ENCODE results near the gene SUGCT. TPM values are rescaled to one million over a fixed set of nuclear protein-coding genes. Genes with fewer than 3 reads are reported as not detected.
"Not testable (repeated sequence)": the region's sequence is repeated elsewhere in the genome, so short reads cannot be mapped to it uniquely, and the experiment has no call there.

SUGCT gene
- total RNA-seq, 1 experiment from 2014 or later = 15.3 TPM

DNA sequence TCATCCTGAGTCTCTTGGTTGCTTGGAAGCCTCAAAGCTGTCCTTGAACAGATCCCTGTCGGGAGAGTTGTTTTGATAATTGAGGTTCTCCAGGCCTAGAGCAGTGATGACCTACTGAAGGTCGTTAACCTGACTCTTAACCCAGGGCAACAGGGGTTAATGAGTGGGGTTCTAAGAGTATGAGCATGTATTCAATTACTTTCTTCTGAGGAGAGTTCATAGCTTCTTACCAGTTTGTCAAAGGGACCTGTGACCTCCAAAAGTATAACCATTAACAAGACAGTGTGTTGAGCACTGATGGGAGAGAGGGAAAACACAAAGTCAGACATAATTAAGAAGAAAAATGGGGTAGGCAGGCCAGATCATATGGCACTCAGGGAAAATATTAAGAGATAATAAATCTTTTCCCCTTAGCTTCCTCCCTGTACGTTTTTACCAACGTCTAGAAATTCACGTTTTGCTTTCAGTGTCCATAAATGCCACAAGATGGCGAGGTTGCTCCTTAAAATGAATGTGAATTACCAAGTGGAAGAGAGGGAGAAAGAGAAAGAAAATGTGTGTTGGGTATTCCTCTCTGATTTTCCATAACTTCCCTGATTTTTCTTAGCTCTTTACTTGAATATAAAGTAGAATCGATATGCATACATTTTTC, 97.6 kb downstream of the SUGCT start:
- DNase-seq (ENCODE audit: low spot score) = peak; percentile 55
- in situ Hi-C loops (cut with HindIII; ENCODE audit: low sequenced_read_pairs) = no loop called here

- no peak for DNase-seq (ENCODE audit: low spot score)
- in situ Hi-C loops (cut with HindIII; ENCODE audit: low sequenced_read_pairs) = no loop called here
Observed at GRCh38 chr7:40234046-40234445, 99.2 kb downstream of the SUGCT start.

GRCh38 chr7:40234666-40235065, 99.9 kb downstream of the SUGCT start:
- in situ Hi-C loops (cut with HindIII; ENCODE audit: low sequenced_read_pairs) = no loop called here
- DNase-seq (ENCODE audit: low spot score) = no peak

DNA sequence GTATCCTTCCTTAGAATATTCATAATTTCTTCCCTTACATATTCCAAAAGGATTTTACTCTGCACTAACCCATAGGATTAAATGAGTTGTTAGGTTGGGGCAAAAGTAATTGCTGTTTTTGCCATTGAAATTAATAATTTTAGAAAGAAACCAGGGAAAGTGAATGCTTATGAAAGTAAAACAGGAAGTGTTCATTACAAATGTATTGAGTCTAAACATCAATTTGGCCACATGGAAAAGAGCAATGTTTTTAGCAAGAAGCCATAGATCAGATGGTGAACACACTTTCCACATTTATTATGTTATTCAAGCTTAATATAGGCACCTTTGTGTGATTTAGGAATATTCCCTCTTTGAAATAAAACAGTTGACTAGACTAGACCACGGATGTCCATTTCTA, 102.9 kb downstream of the SUGCT start:
- DNase-seq (ENCODE audit: low spot score) = no peak
- in situ Hi-C loops (cut with HindIII; ENCODE audit: low sequenced_read_pairs) = no loop called here

DNA sequence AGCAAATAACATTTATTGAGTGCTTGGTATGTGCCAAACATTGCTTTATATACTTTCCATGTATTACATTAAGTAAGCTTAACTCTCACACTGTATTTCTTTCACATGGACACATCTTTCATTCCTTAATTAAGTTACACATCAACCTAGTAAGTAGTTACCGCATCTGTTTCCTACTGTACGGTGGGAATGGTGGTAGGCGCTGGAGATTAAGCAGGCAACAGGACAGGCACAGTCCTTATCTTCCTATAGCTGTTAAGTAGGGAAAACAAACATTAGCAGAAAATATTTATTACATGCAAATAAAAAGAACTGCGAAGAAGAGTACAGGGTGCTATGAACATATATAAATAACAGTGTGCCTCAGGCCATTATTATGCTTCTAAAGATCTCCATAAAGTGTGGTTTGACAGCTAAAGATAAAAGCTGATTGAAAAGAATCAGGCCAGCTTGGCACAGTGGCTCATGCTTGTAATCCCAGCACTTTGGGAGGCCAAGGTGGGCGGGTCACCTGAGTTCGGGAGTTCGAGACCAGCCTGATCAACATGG, 105.0 kb downstream of the SUGCT start:
- in situ Hi-C loops (cut with HindIII; ENCODE audit: low sequenced_read_pairs) = no loop called here
- no peak for DNase-seq (ENCODE audit: low spot score)

DNA sequence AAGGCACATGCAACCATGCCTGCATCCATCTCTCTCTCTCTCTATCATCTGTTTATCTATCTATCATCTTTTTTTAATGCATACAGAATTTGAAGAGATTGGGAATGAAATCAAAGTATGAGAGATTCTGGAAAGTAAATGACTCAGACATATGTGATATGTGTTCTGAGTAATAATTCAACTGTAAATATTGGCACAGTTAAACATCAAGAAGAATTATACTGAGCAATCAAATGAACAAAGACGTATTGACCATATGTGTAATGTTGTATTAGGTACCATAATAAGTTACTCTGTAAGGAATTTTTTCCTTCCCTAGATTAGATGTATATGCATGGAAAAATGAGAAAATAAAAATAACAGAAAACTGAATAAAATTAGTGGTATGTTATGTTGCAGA, 108.3 kb downstream of the SUGCT start:
- DNase-seq (ENCODE audit: low spot score) = no peak
- in situ Hi-C loops (cut with HindIII; ENCODE audit: low sequenced_read_pairs) = no loop called here

DNA sequence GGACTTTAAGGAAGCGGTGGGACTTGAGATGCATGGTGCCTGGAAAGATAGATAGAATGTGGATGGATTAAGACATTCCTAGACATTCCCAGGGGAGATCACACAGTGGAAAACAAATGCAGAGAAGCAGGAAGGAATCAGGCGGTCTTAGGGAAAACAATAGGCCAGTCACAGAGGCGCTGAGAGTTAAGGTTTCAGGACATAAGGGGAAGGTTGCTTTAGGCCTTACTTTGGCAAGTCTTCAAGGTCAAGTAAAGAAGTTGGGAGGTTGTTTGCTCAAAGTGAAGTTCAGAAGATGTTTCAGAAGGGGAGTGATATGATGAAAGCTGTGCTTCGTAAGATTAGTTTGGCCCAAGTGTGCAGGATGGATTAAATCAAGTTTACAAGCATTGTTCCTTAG, 109.4 kb downstream of the SUGCT start:
- DNase-seq (ENCODE audit: low spot score) = no peak
- in situ Hi-C loops (cut with HindIII; ENCODE audit: low sequenced_read_pairs) = no loop called here

DNA sequence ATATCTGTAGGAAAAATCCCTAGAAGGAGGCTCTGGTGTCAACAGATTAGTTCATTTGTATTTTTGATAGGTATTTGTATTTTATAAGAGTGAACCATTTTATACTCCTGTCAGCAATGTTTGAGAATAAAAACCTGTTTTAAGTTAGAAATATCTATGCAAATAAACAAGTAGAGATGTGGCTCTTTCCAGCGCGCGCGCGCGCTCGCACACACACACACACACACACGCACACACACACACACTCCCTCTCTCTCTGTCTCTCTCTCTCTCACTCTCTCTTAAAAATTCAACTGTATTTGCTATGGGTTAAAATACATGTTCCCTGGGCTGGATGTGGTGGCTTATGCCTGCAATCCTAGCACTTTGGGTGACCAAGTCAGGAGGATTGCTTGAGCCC, 113.9 kb downstream of the SUGCT start:
- no peak for DNase-seq (ENCODE audit: low spot score)
- in situ Hi-C loops (cut with HindIII; ENCODE audit: low sequenced_read_pairs) = no loop called here

DNA sequence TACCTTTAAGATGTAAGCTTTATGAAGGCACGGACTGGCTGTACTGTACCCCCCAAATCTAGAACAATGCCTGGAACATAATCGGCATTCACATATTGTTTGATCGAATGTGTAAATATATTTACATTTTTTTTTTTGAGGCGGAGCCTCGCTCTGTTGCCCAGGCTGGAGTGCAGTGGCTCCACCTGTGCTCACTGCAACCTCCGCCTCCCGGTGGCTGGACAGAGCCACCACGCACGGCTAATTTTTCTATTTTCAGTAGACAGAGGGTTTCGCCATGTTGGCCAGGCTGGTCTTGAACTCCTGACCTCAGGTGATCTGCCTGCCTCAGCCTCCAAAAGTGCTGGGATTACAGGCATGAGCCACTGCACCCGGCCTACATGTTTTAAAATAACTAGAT, 118.6 kb downstream of the SUGCT start:
- in situ Hi-C loops (cut with HindIII; ENCODE audit: low sequenced_read_pairs); DNase-seq (ENCODE audit: low spot score): not testable (repeated sequence)

DNA sequence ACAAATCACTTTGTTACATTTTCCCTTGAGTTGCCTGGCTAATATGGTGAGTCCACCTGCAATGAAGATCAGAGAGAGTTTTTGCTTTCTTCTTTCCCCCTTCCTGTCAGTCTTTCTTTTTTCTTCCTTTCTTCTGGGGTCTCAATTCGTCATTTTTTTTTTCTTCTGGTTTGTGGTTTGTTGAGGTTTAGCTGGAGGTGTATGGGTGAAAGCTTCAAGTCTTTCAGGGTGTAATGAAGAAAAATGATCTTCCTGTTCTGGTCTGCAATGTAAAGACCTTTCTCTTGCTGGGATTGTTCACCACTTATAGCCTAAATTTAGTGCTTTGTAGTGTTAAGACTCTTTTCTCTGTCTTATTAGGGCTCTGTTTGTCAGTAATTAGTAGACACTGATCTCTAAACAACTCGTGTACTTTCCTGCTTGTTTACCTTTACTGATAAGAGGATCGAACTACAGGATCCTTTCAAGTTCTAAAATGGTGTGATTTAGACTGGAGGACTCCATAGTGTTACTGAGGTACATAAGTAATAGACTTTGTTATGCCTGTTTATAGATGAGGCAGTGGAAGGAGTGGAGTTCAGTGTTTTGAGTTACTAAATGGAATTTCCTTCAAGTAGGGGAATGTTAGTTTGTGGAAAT, 129.1 kb downstream of the SUGCT start:
- in situ Hi-C loops (cut with HindIII; ENCODE audit: low sequenced_read_pairs) = no loop called here
- no peak for DNase-seq (ENCODE audit: low spot score)

- in situ Hi-C loops (cut with HindIII; ENCODE audit: low sequenced_read_pairs) = no loop called here
- DNase-seq (ENCODE audit: low spot score) = no peak
Observed at GRCh38 chr7:40267583-40267982, 132.8 kb downstream of the SUGCT start.

GRCh38 chr7:40268810-40269209, 134.0 kb downstream of the SUGCT start:
- DNase-seq (ENCODE audit: low spot score); in situ Hi-C loops (cut with HindIII; ENCODE audit: low sequenced_read_pairs): not testable (repeated sequence)

GRCh38 chr7:40276061-40276460, 141.3 kb downstream of the SUGCT start:
- in situ Hi-C loops (cut with HindIII; ENCODE audit: low sequenced_read_pairs) = no loop called here
- no peak for DNase-seq (ENCODE audit: low spot score)

GRCh38 chr7:40279991-40280390, 145.2 kb downstream of the SUGCT start:
- no peak for DNase-seq (ENCODE audit: low spot score)

GRCh38 chr7:40282858-40283257, 148.1 kb downstream of the SUGCT start:
- DNase-seq (ENCODE audit: low spot score) = no peak
- in situ Hi-C loops (cut with HindIII; ENCODE audit: low sequenced_read_pairs) = no loop called here

More at GRCh38 chr7:40279991-40280390, 145.2 kb downstream of the SUGCT start:
- in situ Hi-C loops (cut with HindIII; ENCODE audit: low sequenced_read_pairs) = no loop called here

DNA sequence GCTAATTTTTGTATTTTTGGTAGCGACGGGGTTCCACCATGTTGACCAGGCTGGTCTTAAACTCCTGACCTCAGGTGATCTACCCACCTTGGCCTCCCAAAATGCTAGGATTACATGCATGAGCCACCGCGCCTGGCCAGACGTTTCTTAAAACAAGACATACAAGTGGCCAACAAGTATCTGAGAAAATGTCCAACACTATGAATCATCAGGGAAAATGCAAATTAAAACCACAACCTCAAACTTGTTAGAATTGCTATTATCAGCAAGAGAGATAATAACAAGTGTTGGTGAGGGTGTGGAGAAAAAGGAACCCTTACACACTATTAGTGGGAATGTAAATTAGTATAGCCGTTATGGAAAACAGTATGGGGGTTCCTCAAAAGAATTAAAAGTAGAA, 148.6 kb downstream of the SUGCT start:
- DNase-seq (ENCODE audit: low spot score) = no peak
- in situ Hi-C loops (cut with HindIII; ENCODE audit: low sequenced_read_pairs) = no loop called here

DNA sequence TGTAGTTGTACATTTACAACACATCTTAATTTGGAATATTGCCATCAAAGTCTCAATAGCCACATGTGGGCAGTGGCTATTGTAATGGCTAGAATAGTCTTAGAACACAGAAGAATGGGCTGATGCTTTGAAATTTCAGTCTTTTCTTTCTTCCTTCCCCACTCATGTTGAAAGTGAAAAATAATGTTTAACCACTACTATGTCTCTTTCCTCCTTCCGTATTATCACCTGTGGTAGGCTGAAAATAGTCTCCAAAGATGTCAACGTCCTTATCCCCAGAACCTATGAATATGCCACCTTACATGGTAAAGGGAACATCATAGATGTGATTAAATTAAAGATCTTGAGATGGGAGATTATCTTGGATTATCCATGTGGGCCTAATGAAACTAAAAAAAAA, 154.0 kb downstream of the SUGCT start:
- DNase-seq (ENCODE audit: low spot score) = no peak

GRCh38 chr7:40297741-40298311, 163.0 kb downstream of the SUGCT start:
- in situ Hi-C loops (cut with HindIII; ENCODE audit: low sequenced_read_pairs) = no loop called here
- DNase-seq (ENCODE audit: low spot score) = no peak

More for the DNA sequence above, 154.0 kb downstream of the SUGCT start:
- in situ Hi-C loops (cut with HindIII; ENCODE audit: low sequenced_read_pairs) = no loop called here

- no peak for DNase-seq (ENCODE audit: low spot score)
- in situ Hi-C loops (cut with HindIII; ENCODE audit: low sequenced_read_pairs) = no loop called here
Observed at GRCh38 chr7:40298421-40298820, 163.6 kb downstream of the SUGCT start.

- in situ Hi-C loops (cut with HindIII; ENCODE audit: low sequenced_read_pairs) = no loop called here
- DNase-seq (ENCODE audit: low spot score) = no peak
Observed at GRCh38 chr7:40299097-40299496, 164.3 kb downstream of the SUGCT start.

Measured in G401 (cell line).